Bronchial epithelial cell (primary cell): Measurements from ENCODE around the gene CCSER1. TPM values are rescaled to one million over a fixed set of nuclear protein-coding genes. Genes with fewer than 3 reads are reported as not detected.

Source experiments
- DNase-seq: peaks from one replicate; pipeline ENCODE4 v3.0.0-alpha.2; 2010; ENCODE audit warnings: low read depth
- FAIRE-seq: peaks from 2 replicates; lab custom pipeline; 2011; peaks lifted over from hg19 to GRCh38; lab: Jason Lieb, UNC
- H3K27me3 ChIP-seq: 2 replicates; pipeline ENCODE4 v1.5.1; 2011; ENCODE audit warnings: low read length; ENCODE audit not compliant: control insufficient read depth, insufficient read depth
- H3K36me3 ChIP-seq: 2 replicates; pipeline ENCODE4 v1.5.1; 2011; ENCODE audit warnings: low read length; ENCODE audit not compliant: control insufficient read depth, insufficient read depth
- H3K4me3 ChIP-seq: 2 replicates; pipeline ENCODE4 v1.5.1; 2011; ENCODE audit warnings: mild to moderate bottlenecking, low read depth, low read length, control low read depth
- total RNA-seq: library from RNA; depleted of rRNA; stranded (reverse); fragments of >200 nt; gene quantifications from 2 replicates; pipeline ENCODE4 v1.2.1, GENCODE V29; 2014
- TF ChIP-seq, protein P1 (sequence below): IDR thresholded peaks from 2 replicates; pipeline ENCODE4 v1.5.1; 2011; ENCODE audit warnings: mild to moderate bottlenecking, moderate library complexity, low read length, control low read depth, inconsistent platforms; ENCODE audit not compliant: insufficient read depth, severe bottlenecking

Gene CCSER1
- total RNA-seq, 1 donor from 2014 or later, result 6.6 TPM

DNA sequence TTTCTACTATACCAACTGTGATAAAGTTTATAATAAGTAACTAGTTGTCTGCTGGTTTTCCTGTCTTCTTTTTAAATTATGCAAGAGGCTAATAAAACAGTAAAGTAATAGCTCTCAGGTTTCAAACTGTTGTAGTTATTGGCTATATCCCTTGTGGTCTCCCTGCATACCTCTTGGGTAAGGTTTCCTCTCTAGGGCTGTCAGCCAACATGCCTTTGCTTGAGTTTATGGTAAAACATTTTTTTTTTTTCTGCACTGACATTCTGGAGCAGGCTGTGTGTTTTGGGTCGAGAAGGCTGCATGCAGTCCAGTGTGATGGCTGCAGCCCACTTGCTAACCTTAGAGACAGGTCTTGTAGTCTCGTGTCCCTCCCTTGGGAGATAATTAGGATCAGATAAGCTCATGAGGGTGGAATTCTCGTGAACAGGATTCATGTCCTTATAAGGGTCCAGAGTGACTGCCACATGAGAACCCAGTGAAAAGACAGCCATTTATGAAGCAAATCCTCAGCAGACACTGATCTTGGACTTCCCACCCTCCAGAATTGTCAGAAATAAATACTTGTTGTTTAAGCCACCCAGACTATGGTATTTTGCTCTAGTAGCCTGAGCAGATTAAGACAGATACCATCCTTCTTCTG, 831.2 kb downstream of the CCSER1 start:
- FAIRE-seq (no peak), DNase-seq (peak; percentile 89)
- TF ChIP-seq, protein P1, sequence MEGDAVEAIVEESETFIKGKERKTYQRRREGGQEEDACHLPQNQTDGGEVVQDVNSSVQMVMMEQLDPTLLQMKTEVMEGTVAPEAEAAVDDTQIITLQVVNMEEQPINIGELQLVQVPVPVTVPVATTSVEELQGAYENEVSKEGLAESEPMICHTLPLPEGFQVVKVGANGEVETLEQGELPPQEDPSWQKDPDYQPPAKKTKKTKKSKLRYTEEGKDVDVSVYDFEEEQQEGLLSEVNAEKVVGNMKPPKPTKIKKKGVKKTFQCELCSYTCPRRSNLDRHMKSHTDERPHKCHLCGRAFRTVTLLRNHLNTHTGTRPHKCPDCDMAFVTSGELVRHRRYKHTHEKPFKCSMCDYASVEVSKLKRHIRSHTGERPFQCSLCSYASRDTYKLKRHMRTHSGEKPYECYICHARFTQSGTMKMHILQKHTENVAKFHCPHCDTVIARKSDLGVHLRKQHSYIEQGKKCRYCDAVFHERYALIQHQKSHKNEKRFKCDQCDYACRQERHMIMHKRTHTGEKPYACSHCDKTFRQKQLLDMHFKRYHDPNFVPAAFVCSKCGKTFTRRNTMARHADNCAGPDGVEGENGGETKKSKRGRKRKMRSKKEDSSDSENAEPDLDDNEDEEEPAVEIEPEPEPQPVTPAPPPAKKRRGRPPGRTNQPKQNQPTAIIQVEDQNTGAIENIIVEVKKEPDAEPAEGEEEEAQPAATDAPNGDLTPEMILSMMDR, result no peak
- no peaks in the 10 kb centered on the region for H3K36me3 ChIP-seq
- H3K27me3 ChIP-seq, result no peaks in the 10 kb centered on the region
- H3K4me3 ChIP-seq, result no peak overlapping the region

DNA sequence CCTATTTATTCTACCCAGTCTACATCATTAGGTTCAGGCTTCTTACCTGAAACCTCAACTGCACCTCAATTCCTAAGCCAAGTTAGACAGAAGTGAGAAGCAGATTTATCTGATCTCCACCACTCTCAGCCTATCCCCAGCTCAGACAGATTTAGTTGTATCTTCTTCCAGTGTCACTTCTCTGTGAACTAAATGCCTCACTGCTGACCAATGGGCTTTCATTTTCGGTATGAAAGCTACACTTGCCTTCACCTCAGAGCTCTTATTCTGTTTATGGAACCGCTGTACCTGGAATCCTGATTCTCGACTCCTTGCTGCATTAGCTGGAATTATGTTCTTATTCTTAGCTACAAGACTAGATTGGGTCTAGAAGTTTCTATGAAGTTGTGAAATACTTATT, 833.2 kb downstream of the CCSER1 start:
- TF ChIP-seq, protein P1, result no peak
- DNase-seq, result no peak
- Histone ChIP-seq H3K4me3 (no peak overlapping the region), H3K27me3 (no peaks in the 10 kb centered on the region), H3K36me3 (no peaks in the 10 kb centered on the region)
- no peak for FAIRE-seq

DNA sequence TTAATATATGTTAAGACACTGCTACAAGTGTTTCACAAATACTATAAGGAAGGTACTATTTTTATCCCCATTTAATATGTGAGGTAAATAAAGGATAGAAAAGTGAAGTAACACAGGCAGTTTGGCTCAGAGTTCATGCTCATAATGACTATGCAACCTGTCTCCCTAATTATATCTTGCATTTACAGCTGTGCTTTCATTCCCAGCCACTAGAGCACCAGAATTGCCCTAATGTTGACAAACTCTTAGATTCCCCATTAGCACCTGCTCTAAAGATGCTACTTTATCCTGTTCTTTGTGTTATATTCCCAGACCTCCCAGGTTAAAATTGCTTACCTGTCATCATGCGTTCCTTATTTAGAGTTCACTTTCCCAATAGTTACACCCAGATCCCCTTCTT, 833.6 kb downstream of the CCSER1 start:
- FAIRE-seq (no peak), DNase-seq (no peak)
- Histone ChIP-seq H3K4me3 (no peak overlapping the region), H3K36me3 (no peaks in the 10 kb centered on the region), H3K27me3 (no peaks in the 10 kb centered on the region)
- TF ChIP-seq, protein P1, result no peak

DNA sequence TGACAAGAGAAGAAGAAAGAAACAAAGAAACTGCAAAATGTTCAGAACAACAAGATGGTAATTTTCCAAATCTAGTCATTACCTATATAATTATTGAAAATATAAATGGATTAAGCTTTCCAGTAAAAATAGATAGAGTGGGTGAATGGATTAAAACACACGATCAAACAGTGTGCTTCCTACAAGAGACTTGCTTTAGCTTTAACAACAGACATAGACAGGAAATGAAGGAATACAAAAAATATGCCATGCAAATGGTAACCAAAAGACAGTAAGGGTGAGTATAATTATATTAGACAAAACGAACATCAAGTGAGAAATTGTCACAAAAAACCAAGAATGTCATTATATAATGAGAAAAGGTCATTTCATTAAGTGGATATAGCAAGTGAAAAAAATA, 842.8 kb downstream of the CCSER1 start:
- H3K27me3 ChIP-seq, result no peaks in the 10 kb centered on the region
- no peak for DNase-seq
- TF ChIP-seq, protein P1, result no peak
- no peaks in the 10 kb centered on the region for H3K36me3 ChIP-seq
- no peak overlapping the region for H3K4me3 ChIP-seq
- no peak for FAIRE-seq

DNA sequence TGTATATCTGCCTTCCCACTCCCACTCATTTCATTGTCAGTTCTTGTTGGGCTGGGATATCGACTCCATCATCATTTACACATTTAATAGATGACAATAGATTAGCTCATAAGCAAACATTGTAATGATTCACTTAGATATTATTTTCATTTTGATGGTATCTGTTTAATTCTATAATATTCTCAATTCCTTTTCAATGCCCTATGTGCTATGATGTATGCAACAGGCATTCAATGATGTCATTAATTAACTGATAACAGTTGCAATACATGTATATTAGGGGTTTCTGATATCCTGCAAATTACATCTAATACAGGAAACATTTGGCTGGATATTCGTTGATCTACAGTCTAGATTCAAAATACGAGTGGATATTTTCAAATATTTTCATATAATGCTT, 850.5 kb downstream of the CCSER1 start:
- Histone ChIP-seq H3K27me3 (no peaks in the 10 kb centered on the region), H3K4me3 (no peak overlapping the region), H3K36me3 (no peaks in the 10 kb centered on the region)
- DNase-seq, result peak; percentile 31
- TF ChIP-seq, protein P1, result no peak
- no peak for FAIRE-seq

DNA sequence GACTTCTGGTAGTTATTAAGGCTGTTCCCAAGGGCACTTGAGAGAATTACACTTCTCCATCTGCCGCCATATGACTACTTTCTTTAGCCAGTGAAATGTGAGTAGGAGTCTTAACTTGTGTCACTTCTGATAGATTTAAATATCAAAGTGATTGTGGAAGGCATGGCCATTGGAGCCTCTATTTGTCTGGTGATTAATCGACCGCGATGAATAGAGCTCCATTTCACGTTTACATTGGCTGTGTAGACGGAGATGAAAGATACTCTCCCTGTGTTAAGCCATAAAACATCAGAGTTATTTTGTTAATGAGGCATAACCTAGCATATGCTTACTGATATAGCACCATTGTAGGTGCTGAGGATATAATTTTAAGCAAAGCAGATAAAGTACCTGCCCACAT, 852.4 kb downstream of the CCSER1 start:
- TF ChIP-seq, protein P1, result no peak
- FAIRE-seq (no peak), DNase-seq (no peak)
- no peak overlapping the region for H3K4me3 ChIP-seq
- no peaks in the 10 kb centered on the region for H3K36me3 ChIP-seq
- no peaks in the 10 kb centered on the region for H3K27me3 ChIP-seq
